Skin of body (tissue), 2 donors: Measurements from ENCODE around the gene ADCYAP1R1. TPM values are rescaled to one million over a fixed set of nuclear protein-coding genes. Genes with fewer than 3 reads are reported as not detected.

Source experiments
- DNase-seq: peaks from one replicate; lab custom pipeline; 2025; lab: John Stamatoyannopoulos, UW
- total RNA-seq: library from RNA; depleted of rRNA; stranded (reverse); fragments of >200 nt; gene quantifications from one replicate; pipeline ENCODE4 v1.2.3, GENCODE V29; 2014

ADCYAP1R1 gene
- total RNA-seq, 1 donor from 2014 or later, result 3.9 TPM

GRCh38 chr7:31043051-31043471 lies 9.0 kb upstream of the ADCYAP1R1 start:
- no peak for DNase-seq

- DNase-seq, result no peak
Observed at GRCh38 chr7:31044529-31044928, 7.6 kb upstream of the ADCYAP1R1 start.

- DNase-seq, result no peak
Observed at GRCh38 chr7:31046723-31047122, 5.4 kb upstream of the ADCYAP1R1 start.

GRCh38 chr7:31047313-31048146 lies 4.6 kb upstream of the ADCYAP1R1 start:
- no peak for DNase-seq

- no peak for DNase-seq
Observed at GRCh38 chr7:31049005-31049765, 2.9 kb upstream of the ADCYAP1R1 start.

- no peak for DNase-seq
Observed at GRCh38 chr7:31052487-31052840, 356 bp downstream of the ADCYAP1R1 start.

GRCh38 chr7:31052841-31053601 lies 913 bp downstream of the ADCYAP1R1 start:
- DNase-seq, result no peak

GRCh38 chr7:31053986-31054385 lies 1.9 kb downstream of the ADCYAP1R1 start:
- DNase-seq, result no peak

GRCh38 chr7:31054608-31055278 lies 2.6 kb downstream of the ADCYAP1R1 start:
- DNase-seq, result no peak

GRCh38 chr7:31055471-31055870 lies 3.4 kb downstream of the ADCYAP1R1 start:
- no peak for DNase-seq

GRCh38 chr7:31056775-31057346 lies 4.8 kb downstream of the ADCYAP1R1 start:
- no peak for DNase-seq

GRCh38 chr7:31058122-31058521 lies 6.0 kb downstream of the ADCYAP1R1 start:
- DNase-seq, result no peak

- no peak for DNase-seq
Observed at GRCh38 chr7:31058688-31059087, 6.6 kb downstream of the ADCYAP1R1 start.

GRCh38 chr7:31059551-31059950 lies 7.4 kb downstream of the ADCYAP1R1 start:
- no peak for DNase-seq

- no peak for DNase-seq
Observed at GRCh38 chr7:31061185-31061584, 9.1 kb downstream of the ADCYAP1R1 start.

- no peak for DNase-seq
Observed at GRCh38 chr7:31062746-31063435, 10.8 kb downstream of the ADCYAP1R1 start.

- no peak for DNase-seq
Observed at GRCh38 chr7:31065021-31065593, 13.0 kb downstream of the ADCYAP1R1 start.

- DNase-seq, result no peak
Observed at GRCh38 chr7:31065840-31066239, 13.7 kb downstream of the ADCYAP1R1 start.

GRCh38 chr7:31066516-31067130 lies 14.5 kb downstream of the ADCYAP1R1 start:
- DNase-seq, result no peak

GRCh38 chr7:31067491-31067890 lies 15.4 kb downstream of the ADCYAP1R1 start:
- DNase-seq, result no peak
